MCF 10A (cell line): ENCODE measurements around the gene VAV2. TPM values are rescaled to one million over a fixed set of nuclear protein-coding genes. Genes with fewer than 3 reads are reported as not detected.

Experiments used
- BruUV-seq: library from RNA; stranded (reverse); fragments of 400-500 nt; replicated peaks from 2 replicates; lab custom pipeline; 2021; lab: Mats Ljungman, UMichigan
- CTCF ChIA-PET: fragments of 300-600 bp; sonication (Branson Sonifier 250); formaldehyde crosslinking; extraction: SDS; loops from one replicate; lab custom pipeline; 2021; ENCODE audit warnings: antibody characterized with exemption, inconsistent platforms; lab: Yijun Ruan, JAX
- POLR2A ChIA-PET: fragments of 300-600, 350-650 bp; sonication (Branson Sonifier 250); formaldehyde crosslinking; extraction: SDS; loops from one replicate; lab custom pipeline; 2020; ENCODE audit warnings: antibody characterized with exemption, inconsistent platforms; lab: Yijun Ruan, JAX
- DNase-seq: peaks from one replicate; pipeline ENCODE4 v3.0.0-alpha.2; 2018; ENCODE audit not compliant: unreplicated experiment
- H3K27ac Mint-ChIP-seq: one replicate; pipeline ENCODE4 v1.8.0; 2022; ENCODE audit warnings: mild to moderate bottlenecking, low read depth, mixed read lengths; ENCODE audit not compliant: unreplicated experiment
- H3K27me3 Mint-ChIP-seq: one replicate; pipeline ENCODE4 v1.8.0; 2022; ENCODE audit warnings: mixed read lengths; ENCODE audit not compliant: insufficient read depth, unreplicated experiment
- H3K36me3 Mint-ChIP-seq: one replicate; pipeline ENCODE4 v1.8.0; 2022; ENCODE audit warnings: mild to moderate bottlenecking, moderate library complexity, mixed read lengths; ENCODE audit not compliant: insufficient read depth, unreplicated experiment
- H3K4me1 Mint-ChIP-seq: one replicate; pipeline ENCODE4 v1.8.0; 2022; ENCODE audit warnings: mixed read lengths; ENCODE audit not compliant: insufficient read depth, unreplicated experiment
- H3K4me3 Mint-ChIP-seq: one replicate; pipeline ENCODE4 v1.8.0; 2022; ENCODE audit warnings: mild to moderate bottlenecking, moderate library complexity, mixed read lengths; ENCODE audit not compliant: unreplicated experiment
- H3K9me3 Mint-ChIP-seq: one replicate; pipeline ENCODE4 v1.8.0; 2022; ENCODE audit warnings: mixed read lengths; ENCODE audit not compliant: unreplicated experiment
- intact Hi-C: fragments of 100-400 bp; cut with micrococcal nuclease; formaldehyde crosslinking; loops from 2 replicates; pipeline ENCODE4 v1.14.1; 2022
- total RNA-seq: library from RNA; stranded (reverse); gene quantifications from 2 replicates; pipeline ENCODE4 v1.2.3, GENCODE V29; 2022
- TF ChIP-seq, protein P1 (sequence below): fragments of 200-600 bp; IDR thresholded peaks from one replicate; pipeline ENCODE4 v1.8.0; 2022; ENCODE audit warnings: antibody characterized with exemption, mild to moderate bottlenecking; ENCODE audit not compliant: unreplicated experiment

The VAV2 gene
- total RNA-seq, 1 experiment from 2014 or later, result 31.0 TPM

DNA sequence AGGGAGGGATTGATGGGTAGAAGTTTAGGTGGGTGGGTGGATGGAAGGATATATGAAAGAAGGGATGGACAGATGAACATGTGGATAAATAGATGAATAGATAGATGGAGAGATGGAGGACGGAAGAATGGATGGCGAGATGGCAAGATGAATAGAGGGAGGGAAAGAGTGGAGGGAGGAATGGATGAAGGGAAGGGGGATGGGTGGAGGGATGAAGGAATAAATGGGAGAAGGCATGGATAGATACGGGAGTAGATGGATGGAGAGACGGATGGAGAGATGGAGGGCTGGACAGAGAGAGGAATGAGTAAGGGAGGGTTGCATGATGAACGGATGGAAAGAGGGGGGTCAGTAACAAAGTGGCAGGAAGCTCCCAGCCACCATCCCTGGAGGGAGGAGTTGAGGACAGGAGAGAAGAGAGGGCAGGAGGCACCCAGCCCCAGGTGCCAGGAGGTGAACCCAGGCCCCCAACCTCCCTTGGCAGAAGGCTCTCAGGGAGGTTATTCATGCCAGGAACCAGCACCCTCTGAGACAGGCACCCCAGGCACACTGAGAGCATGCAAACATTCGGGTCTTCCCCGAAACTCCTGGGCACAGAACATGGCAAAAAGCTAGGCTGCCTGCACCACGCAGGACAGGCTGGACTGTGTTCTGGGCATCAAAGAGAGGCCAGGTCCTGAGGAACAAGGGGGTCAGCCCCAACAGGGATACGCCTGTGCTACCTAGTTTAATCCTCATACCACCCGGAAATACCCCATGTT lies 263.1 kb downstream of the VAV2 start:
- intact Hi-C loops, result no loop called here
- TF ChIP-seq, protein P1, sequence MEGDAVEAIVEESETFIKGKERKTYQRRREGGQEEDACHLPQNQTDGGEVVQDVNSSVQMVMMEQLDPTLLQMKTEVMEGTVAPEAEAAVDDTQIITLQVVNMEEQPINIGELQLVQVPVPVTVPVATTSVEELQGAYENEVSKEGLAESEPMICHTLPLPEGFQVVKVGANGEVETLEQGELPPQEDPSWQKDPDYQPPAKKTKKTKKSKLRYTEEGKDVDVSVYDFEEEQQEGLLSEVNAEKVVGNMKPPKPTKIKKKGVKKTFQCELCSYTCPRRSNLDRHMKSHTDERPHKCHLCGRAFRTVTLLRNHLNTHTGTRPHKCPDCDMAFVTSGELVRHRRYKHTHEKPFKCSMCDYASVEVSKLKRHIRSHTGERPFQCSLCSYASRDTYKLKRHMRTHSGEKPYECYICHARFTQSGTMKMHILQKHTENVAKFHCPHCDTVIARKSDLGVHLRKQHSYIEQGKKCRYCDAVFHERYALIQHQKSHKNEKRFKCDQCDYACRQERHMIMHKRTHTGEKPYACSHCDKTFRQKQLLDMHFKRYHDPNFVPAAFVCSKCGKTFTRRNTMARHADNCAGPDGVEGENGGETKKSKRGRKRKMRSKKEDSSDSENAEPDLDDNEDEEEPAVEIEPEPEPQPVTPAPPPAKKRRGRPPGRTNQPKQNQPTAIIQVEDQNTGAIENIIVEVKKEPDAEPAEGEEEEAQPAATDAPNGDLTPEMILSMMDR, result no peak
- ChIA-PET POLR2A (no interaction called here), CTCF (no interaction called here)
- H3K4me1 Mint-ChIP-seq, result no peaks in the 10 kb centered on the region
- H3K27ac Mint-ChIP-seq, result no peak overlapping the region
- no peak for DNase-seq
- no peaks in the 10 kb centered on the region for H3K9me3 Mint-ChIP-seq
- no peak overlapping the region for H3K4me3 Mint-ChIP-seq
- no TSS peak for BruUV-seq
- peaks cover 64% of the 10 kb centered on the region for H3K27me3 Mint-ChIP-seq
- no peaks in the 10 kb centered on the region for H3K36me3 Mint-ChIP-seq

DNA sequence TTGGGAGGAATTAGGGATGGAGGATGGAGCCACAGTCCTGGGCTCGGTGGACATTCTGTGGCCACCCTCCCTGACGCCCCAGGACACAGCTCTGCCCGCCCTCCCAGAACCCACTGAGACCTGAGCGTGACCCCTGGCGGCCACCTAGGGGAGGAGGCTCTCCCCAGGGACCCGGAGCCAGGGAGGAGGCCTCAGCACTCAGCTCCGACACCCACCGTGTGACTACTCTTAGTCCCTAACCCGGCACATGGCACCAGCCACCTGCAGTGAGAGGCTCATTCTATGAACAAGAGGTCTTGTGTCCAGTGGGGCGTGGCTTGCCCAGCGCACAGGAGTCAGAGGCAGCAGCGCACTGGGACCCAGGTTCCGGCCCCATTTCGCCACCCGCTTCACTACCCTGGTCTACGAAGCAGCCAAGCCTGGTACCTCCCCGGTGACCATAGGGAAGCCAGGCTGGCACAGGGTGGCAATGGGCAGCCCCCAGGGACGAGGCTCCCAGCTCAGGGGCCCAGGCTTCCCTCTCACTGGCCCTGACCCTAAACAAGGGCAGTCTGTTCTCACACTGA lies 264.2 kb downstream of the VAV2 start:
- BruUV-seq, result no TSS peak
- H3K4me1 Mint-ChIP-seq, result no peaks in the 10 kb centered on the region
- intact Hi-C loops, result no loop called here
- DNase-seq, result no peak
- ChIA-PET CTCF (interaction anchor here (0.7 to 2.0 kb wide), 3 partner anchors 15 to 267 kb away, joined by 3 to 7 read pairs (median 4); no protein-coding TSS in a partner anchor), POLR2A (no interaction called here)
- no peak overlapping the region for H3K27ac Mint-ChIP-seq
- H3K27me3 Mint-ChIP-seq, result peaks cover 75% of the 10 kb centered on the region
- no peak overlapping the region for H3K4me3 Mint-ChIP-seq
- no peaks in the 10 kb centered on the region for H3K36me3 Mint-ChIP-seq
- H3K9me3 Mint-ChIP-seq, result no peaks in the 10 kb centered on the region
- TF ChIP-seq, protein P1, result no peak

DNA sequence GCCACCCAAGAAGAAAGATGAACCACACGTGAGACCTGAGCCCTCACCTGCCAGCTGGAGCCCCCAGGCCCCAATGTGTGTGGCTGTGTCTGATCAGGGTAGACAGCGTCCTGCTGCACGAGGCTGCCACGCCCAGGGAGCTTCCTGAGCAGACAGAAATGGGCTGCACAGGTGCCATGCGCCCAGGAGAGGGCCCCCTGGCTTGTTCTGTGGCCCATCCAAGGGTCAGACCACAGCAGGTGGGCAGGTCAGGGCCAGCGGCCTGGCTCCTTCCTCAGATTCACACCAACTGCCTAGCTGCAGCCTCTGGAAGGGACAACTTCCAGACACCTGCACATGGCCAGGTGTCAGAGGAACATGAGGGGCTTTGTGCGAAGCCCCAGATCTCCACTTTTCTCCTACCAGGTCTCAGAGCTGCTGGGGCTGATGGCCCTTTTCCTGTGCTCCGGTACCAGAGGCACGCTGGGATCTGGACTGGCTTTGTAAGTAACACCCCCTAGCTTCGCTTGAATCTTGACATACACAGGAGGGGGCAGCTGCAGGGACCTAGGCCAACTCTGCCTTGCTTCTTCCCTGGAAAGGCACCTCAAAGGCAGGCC lies 264.7 kb downstream of the VAV2 start:
- intact Hi-C loops, result no loop called here
- ChIA-PET CTCF (interaction anchor here (0.5 to 2.0 kb wide), 8 partner anchors 15 to 541 kb away, joined by 3 to 7 read pairs (median 4); partner anchors contain the start of genes SURF1 and SURF2), POLR2A (no interaction called here)
- TF ChIP-seq, protein P1, result no peak
- DNase-seq, result no peak
- Mint-ChIP-seq H3K4me3 (no peak overlapping the region), H3K27ac (no peak overlapping the region), H3K9me3 (no peaks in the 10 kb centered on the region), H3K4me1 (no peaks in the 10 kb centered on the region), H3K27me3 (peaks cover 81% of the 10 kb centered on the region), H3K36me3 (no peaks in the 10 kb centered on the region)
- no TSS peak for BruUV-seq
